Stomach smooth muscle (tissue), 2 donors: ENCODE results near the gene NAALADL2.
"Not testable (repeated sequence)": the region's sequence is repeated elsewhere in the genome, so short reads cannot be mapped to it uniquely, and the experiment has no call there.

Experiments
- H3K27ac ChIP-seq: one replicate; pipeline ENCODE4 v1.7.0; 2013; ENCODE audit warnings: mild to moderate bottlenecking, low read length, inconsistent platforms
- H3K27me3 ChIP-seq, 2 donors: one replicate each; pipeline ENCODE4 v1.7.0; 2013; ENCODE audit warnings: low read length in 2 of 2; ENCODE audit not compliant: insufficient read depth in 2 of 2, control insufficient read depth in 1 of 2
- H3K36me3 ChIP-seq, 2 donors: one replicate each; pipeline ENCODE4 v1.7.0; 2013; ENCODE audit warnings: low read length in 2 of 2; ENCODE audit not compliant: control insufficient read depth in 2 of 2, insufficient read depth in 2 of 2
- H3K4me1 ChIP-seq: one replicate; pipeline ENCODE4 v1.7.0; 2013; ENCODE audit warnings: low read length; ENCODE audit not compliant: control insufficient read depth, insufficient read depth
- H3K4me3 ChIP-seq, 2 donors: one replicate each; pipeline ENCODE4 v1.7.0; 2013; ENCODE audit warnings: low read length in 2 of 2
- H3K9ac ChIP-seq, 2 donors: one replicate each; pipeline ENCODE4 v1.7.0; 2013; ENCODE audit warnings: low read length in 2 of 2, mild to moderate bottlenecking in 1 of 2
- H3K9me3 ChIP-seq, 2 donors: one replicate each; pipeline ENCODE4 v1.7.0; 2013; ENCODE audit warnings: low read length in 2 of 2; ENCODE audit not compliant: control insufficient read depth in 2 of 2
- donor health status: healthy.
- donor health status: Pancreatic carcinoma.

The NAALADL2 gene

DNA sequence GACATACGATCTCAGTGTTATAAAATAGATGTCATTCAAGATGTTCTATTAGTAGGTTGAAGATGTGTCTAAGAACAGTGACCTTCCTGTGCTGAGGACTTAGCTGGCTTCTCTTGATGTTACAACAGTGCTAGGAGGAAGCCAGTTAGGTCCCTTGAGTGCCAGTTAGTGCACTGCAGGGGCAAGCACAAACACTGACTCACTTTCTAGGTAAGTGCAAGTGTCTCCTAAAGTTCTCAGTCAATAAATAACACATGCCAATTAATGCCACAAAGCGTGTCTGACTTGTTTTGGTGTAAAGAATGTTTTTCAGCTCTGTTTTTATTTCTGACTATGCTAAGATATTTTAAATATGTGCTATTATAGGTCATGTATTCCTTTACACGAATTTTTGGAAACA is 211.8 kb downstream of the NAALADL2 start:
- Histone ChIP-seq H3K27me3 (no peaks in the 10 kb centered on the region), H3K4me3 (no peak overlapping the region), H3K9ac (no peak overlapping the region), H3K27ac (no peak overlapping the region), H3K9me3 (no peaks in the 10 kb centered on the region), H3K4me1 (no peaks in the 10 kb centered on the region), H3K36me3 (no peaks in the 10 kb centered on the region)

DNA sequence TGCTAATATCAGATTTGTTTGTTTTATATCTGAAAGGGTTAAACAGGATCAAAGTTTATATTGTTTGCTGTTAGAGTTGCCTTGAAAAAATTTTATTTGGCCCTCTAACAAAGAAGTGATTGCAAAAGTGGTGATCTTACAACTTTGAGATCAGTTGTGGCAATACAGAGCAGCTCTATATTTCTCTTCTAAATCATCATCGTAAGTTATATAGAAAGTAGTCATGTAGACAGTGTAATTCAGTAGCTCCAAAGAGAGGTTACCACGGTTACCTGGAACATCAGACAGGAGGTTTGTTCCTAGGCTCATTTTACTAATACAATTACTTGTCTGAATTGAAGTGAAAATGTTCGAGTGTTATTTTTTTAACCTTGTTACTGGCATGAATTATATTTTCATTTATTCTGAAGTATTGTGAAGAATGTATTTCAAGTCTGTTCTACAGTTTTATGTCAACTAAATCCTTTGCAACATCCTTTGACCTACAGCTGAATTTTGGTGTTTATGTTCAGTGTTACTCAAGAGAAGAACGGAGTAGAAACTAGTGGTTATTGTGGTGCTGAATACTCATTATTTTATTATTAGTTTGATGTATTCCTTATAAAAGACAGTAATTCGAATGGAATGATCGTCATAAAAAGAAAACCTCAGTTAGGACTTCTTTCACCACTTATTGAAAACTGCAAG is 214.2 kb downstream of the NAALADL2 start:
- Histone ChIP-seq H3K9me3 (no peaks in the 10 kb centered on the region), H3K27ac (no peak overlapping the region), H3K9ac (no peak overlapping the region), H3K4me3 (no peak overlapping the region), H3K27me3 (no peaks in the 10 kb centered on the region), H3K4me1 (no peaks in the 10 kb centered on the region), H3K36me3 (no peaks in the 10 kb centered on the region)

DNA sequence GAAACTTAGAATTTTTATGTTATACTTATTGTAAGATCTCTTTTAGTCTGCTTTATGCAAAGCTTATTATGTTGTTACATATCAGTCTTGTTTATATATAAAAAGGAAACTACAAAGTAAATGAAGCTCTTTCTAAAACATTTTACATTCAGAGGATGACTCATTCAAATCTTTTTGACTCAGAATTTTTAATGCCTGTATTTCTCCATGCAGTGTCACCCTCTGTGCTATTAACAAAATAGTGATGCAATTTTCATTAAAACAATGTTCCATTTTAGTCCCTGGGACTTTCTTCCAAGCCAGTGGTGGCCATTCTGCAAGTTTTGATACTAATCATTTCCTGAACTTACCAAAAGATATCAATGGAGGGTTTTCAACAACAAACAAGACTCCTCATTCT is 216.1 kb downstream of the NAALADL2 start:
- no peak overlapping the region for H3K4me3 ChIP-seq
- no peak overlapping the region for H3K9ac ChIP-seq
- H3K27me3 ChIP-seq: no peaks in the 10 kb centered on the region

DNA sequence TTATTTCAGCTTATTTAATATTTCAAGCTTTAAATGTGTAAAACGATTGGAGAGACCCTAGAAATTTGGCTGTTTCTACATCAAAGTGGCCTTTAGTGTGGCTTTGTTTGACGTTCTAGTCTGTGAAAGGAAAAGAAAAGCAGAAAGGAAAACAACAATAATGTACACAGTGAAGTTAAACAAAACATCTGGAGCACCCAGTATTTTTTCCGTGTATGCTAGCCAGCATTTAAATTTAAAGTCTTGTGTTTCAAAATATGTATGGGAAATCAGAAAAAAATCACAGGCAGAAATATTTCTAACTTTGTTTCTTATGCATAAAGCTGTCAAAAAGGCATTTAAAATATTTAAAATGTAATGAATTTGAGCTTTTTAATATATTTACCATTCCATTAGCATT is 218.1 kb downstream of the NAALADL2 start:
- H3K27ac ChIP-seq: no peak overlapping the region
- H3K27me3 ChIP-seq: no peaks in the 10 kb centered on the region
- no peaks in the 10 kb centered on the region for H3K9me3 ChIP-seq
- no peak overlapping the region for H3K4me3 ChIP-seq
- H3K36me3 ChIP-seq: no peaks in the 10 kb centered on the region
- no peaks in the 10 kb centered on the region for H3K4me1 ChIP-seq
- no peak overlapping the region for H3K9ac ChIP-seq

More for the DNA sequence above, 216.1 kb downstream of the NAALADL2 start:
- Histone ChIP-seq H3K9me3 (no peaks in the 10 kb centered on the region), H3K36me3 (no peaks in the 10 kb centered on the region), H3K27ac (no peak overlapping the region), H3K4me1 (no peaks in the 10 kb centered on the region)

GRCh38 chr3:175082631-175083030 is 223.5 kb downstream of the NAALADL2 start:
- no peaks in the 10 kb centered on the region for H3K36me3 ChIP-seq
- no peak overlapping the region for H3K9ac ChIP-seq
- no peaks in the 10 kb centered on the region for H3K9me3 ChIP-seq
- no peaks in the 10 kb centered on the region for H3K27me3 ChIP-seq
- H3K4me3 ChIP-seq: no peak overlapping the region
- no peaks in the 10 kb centered on the region for H3K4me1 ChIP-seq
- no peak overlapping the region for H3K27ac ChIP-seq

DNA sequence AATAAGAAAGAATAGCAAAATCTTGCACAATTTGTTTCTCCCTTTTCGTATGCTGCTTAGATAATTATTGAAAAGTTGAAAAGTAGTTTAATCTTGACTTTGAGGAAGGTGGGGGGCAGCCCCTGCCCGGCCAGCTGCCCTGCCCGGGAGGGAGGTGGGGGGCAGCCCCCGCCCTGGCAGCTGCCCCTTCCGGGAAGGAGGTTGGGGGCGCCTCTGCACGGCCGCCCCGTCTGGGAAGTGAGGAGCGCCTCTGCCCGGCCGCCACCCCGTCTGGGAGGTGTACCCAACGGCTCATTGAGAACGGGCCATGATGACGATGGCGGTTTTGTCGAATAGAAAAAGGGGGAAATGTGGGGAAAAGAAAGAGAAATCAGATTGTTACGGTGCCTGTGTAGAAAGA is 228.0 kb downstream of the NAALADL2 start:
- not testable (repeated sequence) for H3K36me3 ChIP-seq, H3K9me3 ChIP-seq, H3K4me1 ChIP-seq, H3K9ac ChIP-seq, H3K27me3 ChIP-seq, H3K4me3 ChIP-seq, H3K27ac ChIP-seq

- H3K9me3 ChIP-seq: no peaks in the 10 kb centered on the region
- no peaks in the 10 kb centered on the region for H3K36me3 ChIP-seq
- no peak overlapping the region for H3K4me3 ChIP-seq
- no peaks in the 10 kb centered on the region for H3K27me3 ChIP-seq
- no peak overlapping the region for H3K27ac ChIP-seq
- H3K9ac ChIP-seq: no peak overlapping the region
- H3K4me1 ChIP-seq: no peaks in the 10 kb centered on the region
Measured at GRCh38 chr3:175088766-175089380, 229.7 kb downstream of the NAALADL2 start.

DNA sequence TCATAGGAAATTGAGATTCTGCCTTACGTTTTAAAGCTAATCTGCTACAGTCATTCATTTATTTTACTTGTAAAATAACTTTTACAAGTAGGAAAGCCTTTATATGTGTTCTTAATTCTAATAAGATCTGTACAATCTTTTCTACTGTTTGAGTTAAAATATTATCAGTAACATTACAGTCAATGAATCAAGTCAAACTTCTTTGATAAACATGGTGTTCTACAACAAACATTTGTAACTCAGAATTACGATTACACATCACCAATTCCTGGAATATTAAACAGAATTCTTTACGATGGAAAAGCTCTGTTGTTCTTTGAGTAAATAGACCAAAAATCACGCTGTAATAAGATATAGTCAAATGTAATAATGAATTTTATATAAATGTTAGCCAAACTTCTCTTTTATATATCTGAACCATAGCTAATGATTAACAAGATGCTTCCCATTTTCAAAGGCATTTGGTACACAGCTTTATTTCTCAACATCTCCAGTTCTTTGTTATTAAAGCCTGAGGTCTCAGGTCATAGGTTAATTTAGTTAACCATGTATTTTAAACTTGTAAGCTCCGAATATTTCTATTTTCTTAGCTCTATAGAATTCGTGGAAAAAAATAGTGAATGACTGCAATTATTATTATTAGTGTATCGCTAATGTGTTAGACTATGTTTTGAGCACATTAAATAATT is 232.4 kb downstream of the NAALADL2 start:
- H3K36me3 ChIP-seq: no peaks in the 10 kb centered on the region

DNA sequence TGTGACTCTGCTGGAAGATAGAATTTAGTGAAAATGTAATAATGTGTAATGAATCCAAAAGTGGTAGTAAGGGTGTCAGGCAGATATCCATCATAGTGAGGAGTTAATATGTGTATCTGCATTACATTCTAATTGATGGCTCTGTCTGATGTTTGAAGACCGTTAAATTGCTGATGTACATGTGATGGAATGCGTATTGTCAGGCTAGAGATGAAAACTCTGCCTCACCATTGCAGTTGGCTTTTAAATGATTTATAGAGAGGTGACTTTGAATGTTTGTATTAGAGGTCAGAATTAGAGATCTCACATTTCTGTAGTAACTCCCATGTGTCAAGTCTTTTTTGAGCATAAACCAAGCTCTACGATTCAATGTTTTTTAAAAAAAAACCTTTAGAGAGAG is 234.6 kb downstream of the NAALADL2 start:
- H3K36me3 ChIP-seq: no peaks in the 10 kb centered on the region
- H3K9me3 ChIP-seq: no peaks in the 10 kb centered on the region
- no peaks in the 10 kb centered on the region for H3K4me1 ChIP-seq
- H3K9ac ChIP-seq: no peak overlapping the region
- H3K27ac ChIP-seq: no peak overlapping the region
- no peaks in the 10 kb centered on the region for H3K27me3 ChIP-seq
- no peak overlapping the region for H3K4me3 ChIP-seq

More for the DNA sequence above, 232.4 kb downstream of the NAALADL2 start:
- no peaks in the 10 kb centered on the region for H3K9me3 ChIP-seq
- no peaks in the 10 kb centered on the region for H3K27me3 ChIP-seq
- no peak overlapping the region for H3K27ac ChIP-seq
- H3K9ac ChIP-seq: no peak overlapping the region
- no peaks in the 10 kb centered on the region for H3K4me1 ChIP-seq
- no peak overlapping the region for H3K4me3 ChIP-seq

DNA sequence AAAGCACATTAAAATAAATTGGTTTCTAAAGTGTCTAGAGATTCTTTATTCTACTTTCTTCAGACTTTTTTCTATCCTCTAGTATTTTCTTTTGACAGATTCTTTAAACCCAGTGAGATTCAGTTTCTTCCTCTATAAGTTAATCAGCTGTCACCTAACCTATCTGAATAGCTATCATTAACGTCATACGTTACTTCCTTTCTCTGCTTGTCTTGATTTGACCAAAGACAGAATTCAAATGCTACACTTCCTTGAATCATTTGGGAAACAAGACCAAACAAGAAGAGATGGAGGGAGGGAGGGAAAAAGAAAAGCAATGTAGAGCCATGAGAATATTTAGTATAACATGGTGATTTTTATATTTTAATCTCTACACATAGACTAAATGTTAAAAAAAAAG is 235.2 kb downstream of the NAALADL2 start:
- Histone ChIP-seq H3K4me3 (no peak overlapping the region), H3K27me3 (no peaks in the 10 kb centered on the region), H3K36me3 (no peaks in the 10 kb centered on the region), H3K4me1 (no peaks in the 10 kb centered on the region), H3K9ac (no peak overlapping the region), H3K9me3 (no peaks in the 10 kb centered on the region), H3K27ac (no peak overlapping the region)

GRCh38 chr3:175098644-175099043 is 239.5 kb downstream of the NAALADL2 start:
- Histone ChIP-seq H3K27ac (no peak overlapping the region), H3K4me3 (no peak overlapping the region), H3K4me1 (no peaks in the 10 kb centered on the region), H3K9ac (no peak overlapping the region), H3K27me3 (no peaks in the 10 kb centered on the region), H3K9me3 (no peaks in the 10 kb centered on the region), H3K36me3 (no peaks in the 10 kb centered on the region)
